NCI-H1417 (cell line): ENCODE results near the gene ACACA.
"Not testable (repeated sequence)": the region's sequence is repeated elsewhere in the genome, so short reads cannot be mapped to it uniquely, and the experiment has no call there.

Experiments used
- DNase-seq, 3 experiments: peaks; one replicate each; lab custom pipeline; 2025; lab: John Stamatoyannopoulos, UW

ACACA gene

DNA sequence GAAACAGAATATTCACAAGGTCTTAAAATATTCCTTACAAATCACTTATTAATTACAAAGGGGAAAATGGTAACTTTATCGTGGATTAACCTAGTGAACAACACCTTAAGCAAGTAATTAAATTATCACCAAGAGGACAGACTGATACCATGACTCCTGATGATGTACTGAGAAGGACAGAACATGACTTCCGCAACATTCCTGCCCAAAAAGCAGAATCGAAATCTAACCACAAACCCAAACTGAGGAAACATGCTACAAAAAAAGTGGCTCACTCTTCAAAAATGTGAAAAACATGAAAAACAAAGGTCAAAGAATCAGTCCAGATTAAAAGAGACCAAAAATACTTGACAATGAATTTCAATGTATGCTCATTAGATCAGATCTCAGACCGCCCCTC lies 306.4 kb downstream of the ACACA start:
- DNase-seq, result no peak

DNA sequence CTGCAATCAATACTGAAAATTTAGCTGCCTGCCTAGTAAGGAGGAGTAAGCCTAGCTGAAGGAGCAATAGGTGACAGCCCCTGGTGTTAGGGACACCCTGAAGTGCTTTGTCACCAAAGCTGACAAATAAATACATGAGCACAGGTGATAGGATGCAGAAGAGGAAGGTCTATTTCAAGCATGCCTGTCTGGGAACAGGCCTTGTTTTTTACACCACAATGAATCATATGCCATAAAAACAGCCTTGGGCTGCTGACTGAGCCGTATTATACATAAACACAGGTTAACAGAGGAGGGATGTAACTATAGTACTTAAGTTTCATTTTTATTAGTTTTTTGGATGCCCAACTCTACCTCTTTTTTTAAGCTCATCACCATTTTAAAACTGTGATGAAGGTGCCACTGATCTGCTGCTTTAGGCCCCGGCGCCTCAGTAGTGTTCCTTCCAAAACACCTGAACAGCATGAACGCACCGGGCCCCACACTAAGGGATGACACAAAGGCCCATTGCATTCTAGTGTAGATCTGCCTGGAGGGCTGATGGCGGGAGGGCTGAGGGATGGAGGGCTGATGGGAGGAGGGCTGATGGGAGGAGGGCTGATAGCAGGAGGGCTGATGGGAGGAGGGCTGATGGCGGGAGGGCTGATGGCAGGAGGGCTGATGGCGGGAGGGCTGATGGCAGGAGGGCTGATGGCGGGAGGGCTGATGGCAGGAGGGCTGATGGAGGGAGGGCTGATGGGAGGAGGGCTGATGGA lies 307.5 kb downstream of the ACACA start:
- DNase-seq, result peak in 1 of 3 experiments; percentile 12

DNA sequence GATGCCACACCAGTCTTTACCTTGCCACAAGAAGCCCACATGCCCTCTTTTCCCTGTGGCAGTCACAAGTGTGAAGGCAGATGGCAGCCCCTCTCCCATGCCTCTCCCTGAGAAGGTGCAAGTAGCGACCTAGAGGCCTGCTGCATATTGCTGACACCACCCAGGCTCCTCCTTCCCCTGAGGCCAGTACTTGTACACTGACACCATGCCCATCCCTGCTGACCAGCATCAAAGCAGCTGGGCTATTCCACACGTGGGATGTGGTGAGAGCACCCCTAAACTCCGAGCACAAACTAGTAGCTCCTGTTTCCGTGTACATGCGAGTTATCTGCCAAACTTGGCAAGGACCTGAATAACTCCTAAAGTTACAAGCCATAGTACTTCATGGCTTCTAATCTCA lies 308.5 kb downstream of the ACACA start:
- DNase-seq, result no peak

DNA sequence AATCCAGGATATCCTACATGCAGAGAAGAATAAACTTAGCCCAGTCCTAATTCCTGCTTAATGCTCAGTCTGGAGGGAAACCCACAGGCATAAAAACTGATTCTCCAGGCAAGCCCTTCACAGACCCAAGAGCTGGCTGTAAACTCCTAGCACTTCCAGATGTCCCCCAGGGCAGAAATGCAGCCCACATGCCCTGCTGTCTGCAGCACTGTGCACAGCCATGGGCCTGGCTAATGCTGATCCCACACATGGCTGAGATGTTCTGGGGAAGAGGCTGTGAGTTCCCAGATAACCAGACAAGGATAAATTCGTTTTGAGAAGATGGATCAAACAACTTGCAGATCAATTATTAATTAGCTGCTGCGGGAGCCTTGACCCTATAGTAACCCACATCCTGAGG lies 309.5 kb downstream of the ACACA start:
- no peak for DNase-seq

DNA sequence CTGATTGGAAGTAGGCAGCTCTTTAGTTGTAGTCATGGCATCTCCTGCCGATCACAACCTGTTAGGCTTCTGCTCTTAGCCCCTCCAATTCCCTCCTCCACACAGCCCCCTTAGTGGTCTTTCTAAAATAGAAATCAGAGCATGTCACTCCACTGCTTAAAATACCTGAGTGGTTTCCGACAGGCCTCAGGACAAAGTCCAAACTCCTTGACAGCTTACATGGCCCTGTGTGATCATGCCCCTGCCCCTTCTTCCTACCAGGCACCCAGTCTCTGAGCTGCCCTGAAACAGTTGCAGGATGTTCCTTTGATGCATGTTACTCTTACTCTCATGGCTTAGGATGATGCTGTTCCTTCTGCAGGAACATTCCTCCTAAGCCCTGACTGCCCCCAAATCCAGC lies 310.6 kb downstream of the ACACA start:
- DNase-seq, result no peak

DNA sequence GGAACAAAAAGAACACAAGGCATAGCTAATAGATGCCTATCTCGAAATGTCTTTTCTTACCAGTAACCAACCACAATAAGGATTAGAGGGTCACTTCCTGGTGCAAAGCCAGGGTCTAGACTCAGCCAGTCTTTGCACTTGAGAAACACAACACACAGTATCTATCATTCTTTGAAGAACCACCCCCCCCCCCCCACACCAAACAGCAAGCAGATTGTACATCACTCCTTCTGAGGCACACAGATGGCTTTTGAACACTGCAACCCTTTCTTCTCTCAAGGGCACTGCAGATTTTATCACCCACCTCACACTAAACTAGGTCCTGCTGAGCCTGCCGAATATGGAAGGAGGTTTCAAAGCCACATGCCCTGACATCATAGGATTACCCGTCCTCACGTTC lies 312.2 kb downstream of the ACACA start:
- no peak for DNase-seq

DNA sequence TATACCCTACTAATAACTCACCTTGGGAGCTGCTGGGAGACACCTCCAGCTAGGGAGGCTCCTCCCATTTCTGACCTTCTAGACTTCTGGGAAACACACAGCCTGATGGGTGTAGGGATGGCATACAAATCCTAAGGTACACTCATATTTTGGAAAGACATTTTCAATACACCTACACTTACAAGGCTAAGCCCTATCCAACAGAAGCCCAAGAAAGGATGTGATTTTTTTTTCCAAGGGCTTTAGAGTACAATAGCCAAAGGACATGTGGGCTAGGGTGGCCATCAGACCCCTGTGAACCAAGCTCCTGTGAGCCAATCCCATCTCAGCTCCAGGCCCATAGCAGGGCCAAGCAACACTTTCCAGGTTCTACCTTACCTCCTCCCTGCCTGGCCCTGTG lies 313.9 kb downstream of the ACACA start:
- no peak for DNase-seq

DNA sequence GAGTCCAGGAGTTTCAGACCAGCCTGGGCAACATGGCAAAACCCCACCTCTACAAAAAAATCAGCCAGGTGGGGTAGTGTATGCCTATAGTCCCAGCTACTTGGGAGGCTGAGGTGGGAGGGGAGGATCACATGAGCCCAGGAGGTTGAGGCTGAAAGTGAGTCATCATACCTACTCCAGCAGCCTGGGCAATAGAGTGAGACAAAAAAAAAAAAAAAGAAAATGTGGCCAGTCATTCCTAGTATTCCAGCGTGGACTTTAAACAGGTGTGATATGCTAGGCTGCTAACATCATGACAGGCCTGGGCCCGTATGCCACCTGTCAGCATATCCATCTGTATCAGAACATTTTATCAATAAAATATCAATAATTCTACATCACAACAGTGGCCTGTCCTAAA lies 314.6 kb downstream of the ACACA start:
- DNase-seq, result no peak

DNA sequence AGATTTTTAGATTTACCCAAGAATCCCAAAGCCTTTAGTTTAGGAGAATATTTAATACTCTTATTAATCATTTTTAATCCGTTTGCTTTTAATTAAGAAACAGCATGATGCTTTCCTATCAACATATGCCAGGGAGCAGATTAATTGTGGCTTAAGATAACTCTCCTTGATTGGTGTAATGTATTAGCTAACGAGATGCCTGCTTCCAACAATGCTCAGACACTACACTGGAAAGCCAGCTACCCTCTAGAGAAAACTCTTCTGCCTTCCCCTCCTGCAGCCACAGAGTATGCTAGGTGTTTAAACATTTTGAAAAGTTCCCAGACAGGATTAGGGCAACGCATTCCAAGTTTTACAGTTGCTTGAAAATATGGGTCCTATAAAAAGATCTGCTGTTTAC lies 315.7 kb downstream of the ACACA start:
- no peak for DNase-seq

DNA sequence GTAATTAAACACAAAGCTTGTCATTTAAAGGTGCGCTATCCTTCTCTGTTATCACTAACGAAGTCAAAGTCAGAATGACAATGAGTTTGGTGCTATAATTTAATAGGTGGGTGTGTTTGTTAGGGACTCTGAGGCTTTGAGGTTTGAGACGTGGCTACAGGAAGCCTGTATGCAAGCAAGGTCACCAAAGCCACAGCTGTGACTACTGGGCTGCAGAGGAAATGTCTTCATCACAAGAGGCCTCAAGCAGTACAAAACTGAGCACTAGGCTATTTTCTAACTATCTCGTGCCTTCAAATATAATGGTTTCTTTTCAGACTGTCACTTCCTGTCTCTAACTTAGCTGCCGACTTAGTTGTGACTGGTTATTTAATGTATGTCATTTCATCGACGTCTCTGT lies 316.7 kb downstream of the ACACA start:
- peak in 2 of 3 experiments; percentile 36 to 74 for DNase-seq

DNA sequence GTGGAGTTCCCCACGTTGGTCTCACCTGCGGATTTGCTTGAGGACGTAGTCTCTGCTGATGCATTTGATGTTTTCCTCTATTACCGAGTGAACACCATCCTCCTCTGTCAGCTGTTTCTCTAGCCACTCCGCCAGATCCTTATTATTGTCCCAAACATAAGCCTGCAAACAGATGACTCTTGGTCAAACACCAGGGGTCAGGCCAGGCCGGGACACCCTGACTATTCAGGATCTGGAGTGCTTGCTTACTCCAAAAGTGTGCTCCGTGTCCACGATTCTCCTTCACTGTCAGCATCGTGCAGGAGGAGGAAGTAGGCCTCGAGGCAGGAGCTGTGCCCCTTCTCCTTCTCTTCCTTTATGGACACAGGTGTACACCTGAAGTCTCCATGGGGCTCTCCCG lies 317.7 kb downstream of the ACACA start:
- no peak for DNase-seq

DNA sequence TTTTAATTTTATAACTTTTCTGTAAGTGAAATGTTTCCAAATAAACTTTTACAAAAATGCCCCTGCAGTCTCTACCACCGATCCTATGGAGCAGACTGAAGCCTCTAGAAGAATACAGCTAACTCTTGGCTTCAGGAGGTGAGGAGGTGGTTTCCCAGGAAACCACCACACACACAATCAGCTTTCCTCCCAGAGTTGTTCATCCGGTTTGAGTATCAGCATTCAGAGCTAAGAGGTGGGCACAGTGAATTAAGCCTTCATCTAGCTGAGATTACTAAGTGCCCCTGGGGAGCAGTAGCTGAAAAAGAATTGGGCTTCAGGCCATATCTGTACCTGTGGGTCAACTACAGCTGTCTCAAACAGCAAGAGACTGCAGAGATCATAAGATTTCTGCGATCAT lies 318.2 kb downstream of the ACACA start:
- peak in 2 of 3 experiments; percentile 37 to 73 for DNase-seq

DNA sequence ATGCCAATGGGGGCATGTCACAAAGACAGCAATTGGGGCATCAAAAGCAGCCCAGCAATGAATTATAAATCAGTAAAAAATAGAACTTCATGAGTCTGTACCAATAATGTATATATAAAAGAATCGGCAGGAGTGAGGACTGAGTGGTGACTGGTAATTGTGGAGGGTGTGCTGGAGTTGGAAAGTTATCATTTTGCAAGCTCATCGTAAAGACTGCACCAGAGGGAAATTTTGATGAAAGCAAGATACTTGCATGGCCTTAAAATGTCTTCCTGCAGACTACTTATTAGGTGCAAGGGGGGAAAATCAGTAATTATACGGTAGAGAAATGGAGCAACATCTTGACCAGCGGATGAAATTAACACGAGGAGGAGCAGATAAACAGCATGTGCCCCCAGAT lies 319.0 kb downstream of the ACACA start:
- no peak for DNase-seq

DNA sequence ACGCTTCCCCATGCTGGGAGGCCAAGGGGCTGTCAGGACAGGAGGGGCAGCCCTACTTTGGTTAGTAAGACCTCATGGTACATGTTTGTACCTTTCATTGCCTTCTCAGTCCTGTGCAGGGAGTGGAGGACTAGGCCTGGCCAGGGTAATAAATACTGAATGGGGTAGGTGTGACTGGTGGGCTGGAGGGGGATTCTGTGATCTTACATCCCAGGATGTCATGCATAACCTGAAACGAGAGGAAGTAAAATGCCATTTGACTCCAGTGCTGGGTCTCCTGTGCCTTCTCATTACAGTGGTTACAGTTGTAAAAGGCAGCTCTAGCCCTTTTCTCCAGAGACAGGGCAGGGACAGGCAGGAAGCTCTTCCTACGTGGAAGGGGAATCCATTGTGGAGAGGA lies 319.7 kb downstream of the ACACA start:
- no peak for DNase-seq

DNA sequence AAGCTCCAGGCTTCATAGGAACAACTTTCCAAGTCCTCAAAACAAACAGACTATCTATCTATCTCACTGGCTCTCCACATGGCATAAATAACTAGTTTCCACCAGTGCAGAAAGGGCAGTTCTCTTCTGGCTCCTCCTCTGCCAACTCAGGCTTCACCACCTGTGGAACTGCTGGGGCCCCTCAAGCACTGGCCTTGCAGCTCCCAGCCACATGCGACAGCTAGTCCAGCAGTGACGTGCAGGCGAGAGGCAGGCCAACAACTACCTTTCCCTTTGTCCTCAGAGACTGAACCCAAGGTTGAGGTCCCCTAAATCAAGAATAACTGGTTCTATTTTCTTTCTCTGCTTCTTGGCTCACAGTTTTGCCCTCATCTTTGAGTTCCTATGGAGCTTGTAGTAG lies 320.3 kb downstream of the ACACA start:
- DNase-seq, result no peak

DNA sequence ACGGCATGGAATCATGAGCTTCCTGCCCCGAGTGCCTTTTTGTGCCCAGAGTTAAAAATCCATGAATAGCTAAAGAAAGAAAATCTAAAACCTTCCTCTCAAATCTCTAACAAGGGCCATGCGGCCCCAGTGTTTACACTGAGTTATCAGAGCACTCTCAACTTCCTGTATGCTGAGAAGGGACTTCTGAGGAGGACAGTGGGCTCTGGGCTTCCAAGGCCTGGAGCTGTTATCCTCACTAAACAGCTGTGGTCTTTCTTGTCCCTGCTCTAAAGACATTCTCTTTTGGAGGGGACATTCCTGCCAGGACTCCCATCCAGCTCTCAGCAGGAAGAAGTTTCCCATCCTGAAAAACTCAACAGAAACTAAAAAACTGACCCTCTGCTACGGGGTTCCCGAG lies 322.3 kb downstream of the ACACA start:
- no peak for DNase-seq

DNA sequence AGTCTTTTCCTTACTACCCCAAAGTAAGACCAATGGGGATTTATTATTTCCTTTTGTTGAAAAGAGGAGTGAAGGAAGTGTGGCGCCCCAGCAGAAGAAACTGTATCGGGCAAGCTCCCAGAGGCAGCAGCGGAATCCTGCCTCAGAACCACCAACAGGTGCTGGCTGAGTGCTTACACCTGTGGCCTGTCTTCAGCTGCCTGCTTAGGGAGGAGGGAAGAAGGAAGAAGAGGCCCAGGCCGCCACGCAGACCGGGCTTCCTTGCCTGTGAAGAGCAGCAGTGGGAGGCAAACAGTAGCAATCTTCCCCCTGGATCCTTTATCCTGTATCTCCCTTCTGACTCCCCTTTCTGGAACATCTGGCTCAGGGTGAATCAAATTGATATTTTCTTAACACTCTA lies 323.2 kb downstream of the ACACA start:
- DNase-seq, result peak in 1 of 3 experiments; percentile 2

DNA sequence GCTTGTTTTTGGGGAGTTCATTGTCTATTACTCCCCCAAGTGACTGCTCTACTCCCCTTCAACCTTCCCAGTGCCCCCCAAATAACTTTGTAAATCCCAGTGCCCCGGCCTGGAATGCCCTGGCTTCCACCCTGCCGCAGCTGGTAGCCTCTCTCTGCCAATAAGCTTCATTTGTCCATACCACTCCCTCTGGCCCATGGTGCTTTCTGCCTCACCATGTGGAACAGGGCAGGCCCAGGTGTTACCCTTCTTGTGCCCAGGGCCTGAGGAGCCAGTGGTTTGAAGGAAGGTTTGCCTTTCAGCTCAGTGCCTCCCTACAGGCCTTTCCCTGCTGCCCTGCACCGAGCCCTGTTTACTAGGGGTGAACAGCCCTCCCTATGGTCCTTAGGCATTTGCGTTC lies 323.7 kb downstream of the ACACA start:
- DNase-seq, result no peak

DNA sequence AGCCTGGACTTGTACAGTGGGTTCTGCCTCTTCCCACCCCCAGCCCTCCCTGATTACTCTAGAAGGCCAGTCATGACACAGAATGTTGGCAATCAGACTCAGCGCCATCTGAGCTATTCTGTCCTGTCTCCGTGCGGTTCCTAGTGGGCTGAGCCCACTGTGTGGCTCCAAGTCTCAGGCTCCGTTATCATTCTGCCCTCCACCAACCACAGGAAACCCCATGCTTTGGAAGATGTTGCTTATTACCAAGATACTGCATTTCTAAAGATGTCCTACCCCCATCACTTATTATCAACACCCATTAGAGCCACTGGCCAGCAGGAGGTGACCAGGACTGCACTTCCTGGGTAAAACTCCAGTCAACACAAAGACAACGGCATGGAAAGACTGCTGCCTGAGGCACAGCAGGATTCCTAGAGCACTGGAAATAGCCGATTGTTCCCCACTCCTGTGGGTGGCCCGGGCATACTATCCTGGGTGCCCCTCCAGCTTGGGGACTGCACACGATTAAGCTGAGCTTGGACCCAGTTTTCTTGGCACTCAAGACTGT lies 324.2 kb downstream of the ACACA start:
- DNase-seq, result no peak

DNA sequence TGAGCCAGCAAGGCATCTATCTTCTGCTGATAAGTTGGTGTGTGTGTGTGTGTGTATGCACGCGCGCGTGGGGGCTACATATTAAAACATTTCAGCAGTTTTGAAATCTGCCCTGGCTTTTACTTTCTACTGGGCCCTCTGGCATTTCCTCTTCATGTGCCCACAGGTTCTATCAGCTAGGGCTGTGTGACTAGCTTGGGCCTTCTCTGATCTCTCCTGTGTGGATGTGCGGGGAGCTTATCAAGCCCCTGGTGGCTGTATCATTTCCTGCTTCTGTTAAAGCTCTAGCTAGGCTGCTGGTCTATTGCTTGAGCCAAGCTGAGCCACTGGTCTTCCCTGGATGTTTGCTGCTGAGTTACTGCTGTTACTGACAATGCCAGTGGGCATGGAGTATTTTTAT lies 325.3 kb downstream of the ACACA start:
- no peak for DNase-seq

DNA sequence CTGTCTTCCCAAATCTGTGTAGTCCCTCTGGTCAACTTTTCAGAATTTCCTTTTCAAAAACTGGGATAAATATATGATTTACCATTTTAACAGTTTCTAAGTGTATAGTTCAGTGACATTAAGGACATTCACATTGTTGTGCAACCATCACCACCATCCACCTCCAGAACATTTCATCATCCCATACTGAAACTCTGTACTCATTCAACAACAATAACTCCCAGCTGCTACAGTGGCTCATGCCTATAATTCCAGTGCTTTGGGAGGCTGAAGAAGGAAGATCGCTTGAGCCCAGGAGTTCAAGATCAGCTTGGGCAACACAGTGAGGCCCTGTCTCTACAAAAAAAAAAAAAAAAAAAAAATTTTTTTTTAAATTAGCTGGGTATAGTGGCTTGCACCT lies 326.9 kb downstream of the ACACA start:
- DNase-seq, result no peak

DNA sequence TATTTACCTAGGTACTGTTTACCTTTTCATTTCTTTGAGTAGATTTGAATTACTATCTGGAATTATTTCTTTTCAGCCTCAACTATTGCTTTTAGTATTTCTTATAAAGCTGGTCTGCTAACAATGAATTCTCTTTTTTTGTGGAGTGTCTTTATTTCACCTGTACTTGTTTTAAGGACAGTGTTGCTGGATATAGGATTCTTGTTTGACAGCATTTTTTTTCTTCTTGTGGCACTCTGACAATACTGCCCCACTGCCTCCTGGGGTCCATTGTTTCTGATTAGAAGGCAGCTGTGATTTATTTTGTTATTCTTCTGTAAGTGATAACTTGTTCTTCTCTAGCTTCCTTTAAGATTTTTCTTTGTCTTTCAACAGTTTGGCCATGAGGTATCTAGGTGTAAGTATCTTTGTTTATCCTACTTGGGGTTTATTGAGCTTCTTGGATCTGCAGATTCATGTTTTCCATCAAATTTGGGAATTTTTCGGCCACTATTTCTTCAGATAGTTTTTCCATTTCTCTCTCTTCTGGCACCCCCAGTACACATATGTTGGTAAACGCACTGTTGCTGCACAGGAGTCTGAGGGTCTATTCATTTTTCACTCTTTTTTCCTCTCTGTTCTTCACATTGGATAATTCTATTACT lies 327.4 kb downstream of the ACACA start:
- DNase-seq, result no peak

DNA sequence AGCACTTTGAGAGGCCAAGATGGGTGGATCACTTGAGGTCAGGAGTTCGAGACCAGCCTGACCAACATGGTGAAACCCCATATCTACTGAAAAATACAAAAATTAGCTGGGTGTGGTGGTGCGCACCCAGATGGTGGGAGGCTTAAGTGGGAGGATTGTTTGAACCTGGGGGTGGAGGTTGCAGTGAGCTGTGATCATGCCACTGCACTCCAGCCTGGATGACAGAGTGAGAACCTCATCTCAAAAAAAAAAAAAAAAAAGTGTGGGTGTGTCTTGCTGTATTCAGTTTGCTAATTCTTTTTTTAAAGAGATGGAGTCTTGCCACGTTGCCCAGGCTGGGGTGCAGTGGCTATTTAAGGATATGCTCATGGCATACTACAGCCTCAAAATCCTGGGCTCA lies 333.2 kb downstream of the ACACA start:
- not testable (repeated sequence) for DNase-seq

DNA sequence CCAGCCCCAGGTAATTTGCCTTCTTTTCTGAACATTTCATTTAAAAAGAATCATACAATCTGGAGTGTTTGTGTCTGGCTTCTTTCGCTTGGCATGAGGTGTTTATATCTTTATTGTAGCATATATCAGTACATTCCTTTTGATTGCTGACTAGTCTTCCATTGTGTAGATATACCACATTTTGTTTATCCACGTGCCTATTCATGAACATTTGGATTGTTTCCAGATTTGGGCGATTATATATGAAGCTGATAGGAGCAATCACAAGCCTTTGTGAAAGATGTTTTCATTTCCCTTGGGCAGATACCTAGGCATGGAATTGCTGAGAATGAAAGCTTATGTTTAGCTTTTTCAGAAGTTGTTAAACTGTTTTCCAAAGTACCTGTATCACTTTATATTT lies 337.5 kb downstream of the ACACA start:
- DNase-seq, result no peak
